Thoracic aorta (tissue), 2 donors: Measurements from ENCODE around the gene EBNA1BP2. TPM values are rescaled to one million over a fixed set of nuclear protein-coding genes. Genes with fewer than 3 reads are reported as not detected.

Experiments used
- ATAC-seq: fragments of 150-250 bp; one replicate; pipeline ENCODE4 v1.8.0; 2017; ENCODE audit warnings: low read depth; ENCODE audit not compliant: insufficient number of reproducible peaks, low FRiP score
- DNase-seq: peaks from one replicate; pipeline ENCODE4 v3.0.0-alpha.2; 2020; ENCODE audit warnings: low spot score
- H3K27ac ChIP-seq, 2 donors: fragments of 200-600 bp; sonication (generic); 1 replicate in 1 of 2; 2 replicates in 1 of 2; pipeline ENCODE4 v1.5.1; 2016; ENCODE audit warnings: mild to moderate bottlenecking in 2 of 2, moderate library complexity in 2 of 2
- H3K27me3 ChIP-seq: fragments of 200-600 bp; sonication (generic); replicated peaks from 2 replicates; pipeline ENCODE4 v1.6.0; 2016; ENCODE audit warnings: mild to moderate bottlenecking; ENCODE audit not compliant: insufficient read depth
- H3K36me3 ChIP-seq: fragments of 200-600 bp; sonication (generic); one replicate; pipeline ENCODE4 v1.5.1; 2016
- H3K4me1 ChIP-seq, 2 donors: fragments of 200-600 bp; sonication (generic); 1 replicate in 1 of 2; 2 replicates in 1 of 2; pipeline versions ENCODE4 v1.5.1 to v1.6.0; 2016; ENCODE audit warnings: low read depth in 2 of 2, mild to moderate bottlenecking in 1 of 2; ENCODE audit not compliant: control insufficient read depth in 1 of 2
- H3K4me3 ChIP-seq: fragments of 200-600 bp; sonication (generic); 2 replicates; pipeline ENCODE4 v1.5.1; 2016; ENCODE audit warnings: mild to moderate bottlenecking
- H3K9me3 ChIP-seq: fragments of 200-600 bp; sonication (generic); 2 replicates; pipeline ENCODE4 v1.5.1; 2016
- CTCF ChIP-seq: fragments of 200-600 bp; sonication (generic); IDR thresholded peaks from one replicate; pipeline ENCODE4 v1.5.1; 2019; ENCODE audit warnings: antibody characterized with exemption
- total RNA-seq, 2 donors: library from RNA; depleted of rRNA; stranded (reverse); fragments of >200 nt; gene quantifications; one replicate each; pipeline versions ENCODE4 v1.1.0 to v1.2.3, GENCODE V29; 2016

EBNA1BP2 gene
- 10 to 100 TPM; 27.1 to 55.9 TPM for total RNA-seq

GRCh38 chr1:43171876-43172526 is at the start of gene EBNA1BP2, which contains the start of gene CFAP57:
TSS of gene EBNA1BP2 (minus strand) at chr1:43172290. CDS start at chr1:43172118, 172 bp downstream.
TSS of gene CFAP57 (plus strand) at chr1:43172330. CDS start at chr1:43172754, 424 bp downstream.
- peaks cover 14% of the 10 kb centered on the region for H3K36me3 ChIP-seq
- H3K4me1 ChIP-seq: peaks cover 5 to 15% of the 10 kb centered on the region in 2 donors
- no peaks in the 10 kb centered on the region for H3K27me3 ChIP-seq
- H3K9me3 ChIP-seq: no peaks in the 10 kb centered on the region
- H3K27ac ChIP-seq: peak within 1 kb of the TSS; percentile 19
- no peak for TF ChIP-seq CTCF
- DNase-seq (peak; percentile 66), ATAC-seq (peak; percentile 90)
- peak within 1 kb of the TSS; percentile 91 for H3K4me3 ChIP-seq

- no peak overlapping the region for H3K4me3 ChIP-seq
- no peak for TF ChIP-seq CTCF
- ATAC-seq: no peak
- no peak for DNase-seq
- H3K27ac ChIP-seq: no peak overlapping the region
- H3K36me3 ChIP-seq: no peaks in the 10 kb centered on the region
- no peaks in the 10 kb centered on the region for H3K9me3 ChIP-seq
- H3K4me1 ChIP-seq: no peaks in the 10 kb centered on the region
- H3K27me3 ChIP-seq: no peaks in the 10 kb centered on the region
These were observed 49.7 kb upstream of the EBNA1BP2 start for GRCh38 chr1:43221797-43222196.

GRCh38 chr1:43220905-43221778 is 49.1 kb upstream of the EBNA1BP2 start:
- Histone ChIP-seq H3K36me3 (no peaks in the 10 kb centered on the region), H3K4me1 (no peaks in the 10 kb centered on the region), H3K27me3 (no peaks in the 10 kb centered on the region), H3K27ac (no peak overlapping the region), H3K4me3 (no peak overlapping the region), H3K9me3 (no peaks in the 10 kb centered on the region)
- DNase-seq (no peak), ATAC-seq (no peak)
- no peak for TF ChIP-seq CTCF

GRCh38 chr1:43217747-43218146 is 45.7 kb upstream of the EBNA1BP2 start:
- no peak for TF ChIP-seq CTCF
- no peaks in the 10 kb centered on the region for H3K27me3 ChIP-seq
- no peak overlapping the region for H3K4me3 ChIP-seq
- no peaks in the 10 kb centered on the region for H3K36me3 ChIP-seq
- H3K27ac ChIP-seq: no peak overlapping the region
- H3K9me3 ChIP-seq: no peaks in the 10 kb centered on the region
- no peak for DNase-seq
- ATAC-seq: no peak
- H3K4me1 ChIP-seq: no peaks in the 10 kb centered on the region
